Measurements from ENCODE around the gene PLTP. TPM values are rescaled to one million over a fixed set of nuclear protein-coding genes. Genes with fewer than 3 reads are reported as not detected.

The PLTP gene
- total RNA-seq, 1 experiment from 2014 or later, result 4.7 TPM

DNA sequence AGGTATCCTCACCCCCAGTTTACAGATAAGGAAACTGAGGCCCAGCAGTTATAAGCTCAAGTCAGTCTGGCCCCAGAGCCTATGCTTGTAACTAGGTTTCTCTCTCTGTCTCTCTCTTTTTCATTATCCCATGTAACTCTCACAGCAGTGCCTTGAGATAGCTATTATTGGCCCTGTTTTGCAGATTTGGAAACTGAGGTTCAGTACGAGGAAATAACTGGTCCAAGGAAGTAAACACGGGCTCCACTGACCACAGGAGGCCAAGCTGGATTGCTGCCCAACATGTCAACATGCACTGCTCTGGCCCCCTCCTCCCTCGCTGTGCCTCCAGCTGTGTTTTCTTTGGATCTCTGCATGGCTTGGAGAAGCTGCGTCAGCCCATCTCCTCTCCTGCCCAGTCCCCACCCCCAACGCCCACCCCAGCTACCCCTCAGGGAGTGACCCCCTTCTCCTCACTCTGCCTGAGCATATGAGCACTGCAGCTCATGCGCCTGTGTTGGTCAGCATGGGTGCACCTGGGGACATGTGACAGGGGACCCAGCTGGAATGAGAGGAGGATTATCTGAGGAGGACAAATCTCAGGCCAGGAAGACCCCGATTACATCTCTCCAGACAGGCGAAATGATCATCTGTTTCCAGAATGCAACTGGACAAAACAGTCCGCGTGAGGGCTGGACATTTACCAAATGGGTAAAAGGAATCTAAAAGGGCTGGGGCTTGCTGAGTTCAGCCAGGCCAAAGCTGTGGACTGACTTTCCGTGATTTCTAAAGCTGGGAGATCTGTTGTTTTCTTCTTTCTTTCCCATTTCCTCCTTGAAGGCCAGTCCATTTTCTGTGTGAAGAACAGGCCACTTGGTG is 7.8 kb upstream of the PLTP start (continued):
- no peak for TF ChIP-seq ELF1 (IDR thresholded peaks at IDR 0.05; ENCODE audit: borderline replicate concordance, low read depth)
- no peak for TF ChIP-seq FOSL1 (IDR thresholded peaks at IDR 0.05; ENCODE audit: low read depth)

DNA sequence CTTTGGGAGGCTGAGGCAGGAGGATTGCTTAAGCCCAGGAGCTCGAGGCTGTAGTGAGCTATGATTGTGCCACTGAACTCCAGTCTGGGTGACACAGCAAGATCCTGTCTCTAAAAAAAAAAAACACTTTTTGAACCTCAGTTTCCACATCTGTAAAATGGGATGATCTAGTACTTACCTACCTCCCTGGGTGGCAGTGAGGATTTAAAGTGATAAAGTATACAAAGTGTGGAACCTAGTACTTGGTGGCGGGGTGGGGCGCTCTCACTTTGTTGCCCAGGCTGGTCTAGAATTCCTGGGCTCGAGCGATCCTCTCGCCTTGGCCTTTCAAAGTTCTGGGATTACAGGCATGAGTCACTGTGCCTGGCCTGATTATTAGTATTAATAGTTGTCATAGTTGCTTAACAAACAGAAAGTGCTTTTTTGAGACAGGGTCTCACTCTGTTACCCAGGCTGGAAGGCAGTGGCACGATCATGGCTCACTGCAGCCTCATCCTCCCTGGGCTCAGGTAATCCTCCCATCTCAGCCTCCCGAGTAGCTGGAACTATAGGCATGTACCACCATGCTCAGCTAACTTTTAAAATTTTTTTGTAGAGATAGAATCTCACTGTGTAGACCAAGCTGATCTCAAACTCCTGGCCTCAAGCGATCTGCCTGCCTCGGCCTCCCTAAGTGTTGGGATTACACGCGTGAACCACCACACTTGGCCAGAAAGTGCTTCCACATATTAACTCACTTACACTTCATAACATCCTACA is 7.0 kb upstream of the PLTP start:
- H4K20me1 ChIP-seq (ENCODE audit: insufficient read depth), result no peaks in the 10 kb centered on the region
- TF ChIP-seq SRF (IDR thresholded peaks at IDR 0.05; ENCODE audit: low read depth), result no peak
- TF ChIP-seq, protein P1, sequence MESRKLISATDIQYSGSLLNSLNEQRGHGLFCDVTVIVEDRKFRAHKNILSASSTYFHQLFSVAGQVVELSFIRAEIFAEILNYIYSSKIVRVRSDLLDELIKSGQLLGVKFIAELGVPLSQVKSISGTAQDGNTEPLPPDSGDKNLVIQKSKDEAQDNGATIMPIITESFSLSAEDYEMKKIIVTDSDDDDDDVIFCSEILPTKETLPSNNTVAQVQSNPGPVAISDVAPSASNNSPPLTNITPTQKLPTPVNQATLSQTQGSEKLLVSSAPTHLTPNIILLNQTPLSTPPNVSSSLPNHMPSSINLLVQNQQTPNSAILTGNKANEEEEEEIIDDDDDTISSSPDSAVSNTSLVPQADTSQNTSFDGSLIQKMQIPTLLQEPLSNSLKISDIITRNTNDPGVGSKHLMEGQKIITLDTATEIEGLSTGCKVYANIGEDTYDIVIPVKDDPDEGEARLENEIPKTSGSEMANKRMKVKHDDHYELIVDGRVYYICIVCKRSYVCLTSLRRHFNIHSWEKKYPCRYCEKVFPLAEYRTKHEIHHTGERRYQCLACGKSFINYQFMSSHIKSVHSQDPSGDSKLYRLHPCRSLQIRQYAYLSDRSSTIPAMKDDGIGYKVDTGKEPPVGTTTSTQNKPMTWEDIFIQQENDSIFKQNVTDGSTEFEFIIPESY (IDR thresholded peaks at IDR 0.05; ENCODE audit: extremely low read depth, insufficient replicate concordance, low read length), result no peak
- TF ChIP-seq CEBPB (IDR thresholded peaks at IDR 0.05; ENCODE audit: low read depth), result no peak
- TF ChIP-seq RAD21 (IDR thresholded peaks at IDR 0.05; ENCODE audit: low read depth), result no peak
- TF ChIP-seq, protein P2, sequence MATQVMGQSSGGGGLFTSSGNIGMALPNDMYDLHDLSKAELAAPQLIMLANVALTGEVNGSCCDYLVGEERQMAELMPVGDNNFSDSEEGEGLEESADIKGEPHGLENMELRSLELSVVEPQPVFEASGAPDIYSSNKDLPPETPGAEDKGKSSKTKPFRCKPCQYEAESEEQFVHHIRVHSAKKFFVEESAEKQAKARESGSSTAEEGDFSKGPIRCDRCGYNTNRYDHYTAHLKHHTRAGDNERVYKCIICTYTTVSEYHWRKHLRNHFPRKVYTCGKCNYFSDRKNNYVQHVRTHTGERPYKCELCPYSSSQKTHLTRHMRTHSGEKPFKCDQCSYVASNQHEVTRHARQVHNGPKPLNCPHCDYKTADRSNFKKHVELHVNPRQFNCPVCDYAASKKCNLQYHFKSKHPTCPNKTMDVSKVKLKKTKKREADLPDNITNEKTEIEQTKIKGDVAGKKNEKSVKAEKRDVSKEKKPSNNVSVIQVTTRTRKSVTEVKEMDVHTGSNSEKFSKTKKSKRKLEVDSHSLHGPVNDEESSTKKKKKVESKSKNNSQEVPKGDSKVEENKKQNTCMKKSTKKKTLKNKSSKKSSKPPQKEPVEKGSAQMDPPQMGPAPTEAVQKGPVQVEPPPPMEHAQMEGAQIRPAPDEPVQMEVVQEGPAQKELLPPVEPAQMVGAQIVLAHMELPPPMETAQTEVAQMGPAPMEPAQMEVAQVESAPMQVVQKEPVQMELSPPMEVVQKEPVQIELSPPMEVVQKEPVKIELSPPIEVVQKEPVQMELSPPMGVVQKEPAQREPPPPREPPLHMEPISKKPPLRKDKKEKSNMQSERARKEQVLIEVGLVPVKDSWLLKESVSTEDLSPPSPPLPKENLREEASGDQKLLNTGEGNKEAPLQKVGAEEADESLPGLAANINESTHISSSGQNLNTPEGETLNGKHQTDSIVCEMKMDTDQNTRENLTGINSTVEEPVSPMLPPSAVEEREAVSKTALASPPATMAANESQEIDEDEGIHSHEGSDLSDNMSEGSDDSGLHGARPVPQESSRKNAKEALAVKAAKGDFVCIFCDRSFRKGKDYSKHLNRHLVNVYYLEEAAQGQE (IDR thresholded peaks at IDR 0.05; ENCODE audit: low read depth), result no peak
- TF ChIP-seq ZNF274 (IDR thresholded peaks at IDR 0.05; ENCODE audit: low read depth, low read length), result no peak
- no peak for TF ChIP-seq JUND (IDR thresholded peaks at IDR 0.05)
- H3K9ac ChIP-seq (ENCODE audit: low read length), result no peak overlapping the region
- no peaks in the 10 kb centered on the region for H3K4me1 ChIP-seq (ENCODE audit: control insufficient read depth in 1 of 2, insufficient read depth in 2 of 2, low read length in 2 of 2)
- ATAC-seq, result no peak
- intact Hi-C loops (cut with micrococcal nuclease), result no loop called here
- BruUV-seq (replicated peaks), result no TSS peak
- H2AFZ ChIP-seq (ENCODE audit: low read depth, low read length, poor library complexity, severe bottlenecking), result no peak overlapping the region
- POLR2A ChIA-PET, result interaction anchor here (3.2 kb wide), 1 partner anchor 15 kb away, joined by 12 read pairs; the partner anchor contains the start of gene PCIF1
- no peaks in the 10 kb centered on the region for H3K9me2 ChIP-seq (ENCODE audit: insufficient read depth)
- H3K27ac ChIP-seq (ENCODE audit: low read depth, low read length), result no peak overlapping the region
- no peak for DNase-seq (ENCODE audit: low read depth, low spot score)
- RAD21 ChIA-PET (ENCODE audit: low non-redundant PET in 1 of 2, low total read pairs in 2 of 2, uncharacterized antibody in 2 of 2, unreplicated experiment in 2 of 2), result no interaction called here
- H3K4me3 ChIP-seq (replicated peaks in 1 of 2; ENCODE audit: low read depth in 1 of 2, low read length in 2 of 2), result no peak overlapping the region
- CTCF ChIA-PET, result interaction anchor here (0.6 to 1.1 kb wide), 2 partner anchors 14 to 15 kb away, joined by 3 to 4 read pairs; no protein-coding TSS in a partner anchor
- H3K27me3 ChIP-seq (ENCODE audit: insufficient read depth, low read length), result no peaks in the 10 kb centered on the region
- no peaks in the 10 kb centered on the region for H3K9me3 ChIP-seq (ENCODE audit: control insufficient read depth in 1 of 2, insufficient read depth in 1 of 2, low read depth in 1 of 2, low read length in 2 of 2)
- H3K36me3 ChIP-seq (ENCODE audit: control insufficient read depth in 1 of 2, insufficient read depth in 2 of 2, low read length in 2 of 2), result no peaks in the 10 kb centered on the region
- no peak overlapping the region for H3K4me2 ChIP-seq (ENCODE audit: low read length)
- H3K79me2 ChIP-seq (ENCODE audit: insufficient read depth, low read length), result no peaks in the 10 kb centered on the region

All from HCT116 (cell line).